Esophagus squamous epithelium (tissue), 4 donors: ENCODE results near the gene ADGRG3.

Experiments used
- POLR2A ChIP-seq, 4 donors: fragments of 450-650 bp; IDR thresholded peaks; one replicate each; pipeline ENCODE4 v1.6.1; 2017; ENCODE audit warnings: antibody characterized with exemption in 4 of 4, mild to moderate bottlenecking in 4 of 4, moderate library complexity in 3 of 4
- TF ChIP-seq, protein P1 (sequence below), 6 experiments: fragments of 450-650 bp in 4 of 6; fragments of 200-600 bp in 2 of 6; sonication (generic) in 2 of 6; IDR thresholded peaks; one replicate each; pipeline ENCODE4 v1.5.1; 2016 to 2019; ENCODE audit warnings: antibody characterized with exemption in 6 of 6, mild to moderate bottlenecking in 4 of 6, moderate library complexity in 4 of 6

DNA sequence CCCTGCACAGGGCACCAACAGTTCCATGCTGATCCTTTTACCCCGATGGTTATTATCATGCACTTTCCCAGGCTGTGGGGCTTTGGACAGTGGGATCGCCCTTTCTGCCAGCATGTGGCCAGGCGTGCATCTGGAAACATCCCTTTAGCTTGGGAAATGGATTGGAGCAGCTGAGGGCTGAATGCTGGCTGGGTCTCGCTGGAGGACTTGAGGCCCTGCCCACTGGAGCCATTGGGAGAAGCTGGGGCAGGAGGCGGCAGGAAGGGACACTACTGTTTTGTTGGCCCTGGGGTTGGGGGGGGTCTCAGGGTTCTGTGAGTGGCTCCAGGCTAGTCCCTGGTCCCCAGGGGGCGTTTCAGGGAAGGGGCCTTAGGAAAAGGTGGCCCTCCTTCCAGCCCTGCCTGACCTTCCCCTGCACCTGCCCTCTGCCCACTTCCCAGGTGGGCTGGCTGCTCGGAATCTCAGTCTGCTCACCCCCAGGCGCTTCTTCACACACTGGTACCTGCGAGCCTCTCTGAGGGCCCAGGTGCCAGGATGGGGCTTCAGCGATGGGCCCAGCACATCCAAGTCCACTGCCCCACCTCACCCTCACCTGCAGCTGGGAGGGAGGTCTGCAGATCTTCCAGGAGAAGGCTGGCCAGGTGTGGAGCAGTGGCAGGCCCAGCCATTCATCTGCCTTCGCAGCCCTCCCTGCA lies 1.6 kb upstream of the ADGRG3 start:
- no peak for TF ChIP-seq POLR2A (IDR thresholded peaks at IDR 0.05)
- TF ChIP-seq, protein P1, sequence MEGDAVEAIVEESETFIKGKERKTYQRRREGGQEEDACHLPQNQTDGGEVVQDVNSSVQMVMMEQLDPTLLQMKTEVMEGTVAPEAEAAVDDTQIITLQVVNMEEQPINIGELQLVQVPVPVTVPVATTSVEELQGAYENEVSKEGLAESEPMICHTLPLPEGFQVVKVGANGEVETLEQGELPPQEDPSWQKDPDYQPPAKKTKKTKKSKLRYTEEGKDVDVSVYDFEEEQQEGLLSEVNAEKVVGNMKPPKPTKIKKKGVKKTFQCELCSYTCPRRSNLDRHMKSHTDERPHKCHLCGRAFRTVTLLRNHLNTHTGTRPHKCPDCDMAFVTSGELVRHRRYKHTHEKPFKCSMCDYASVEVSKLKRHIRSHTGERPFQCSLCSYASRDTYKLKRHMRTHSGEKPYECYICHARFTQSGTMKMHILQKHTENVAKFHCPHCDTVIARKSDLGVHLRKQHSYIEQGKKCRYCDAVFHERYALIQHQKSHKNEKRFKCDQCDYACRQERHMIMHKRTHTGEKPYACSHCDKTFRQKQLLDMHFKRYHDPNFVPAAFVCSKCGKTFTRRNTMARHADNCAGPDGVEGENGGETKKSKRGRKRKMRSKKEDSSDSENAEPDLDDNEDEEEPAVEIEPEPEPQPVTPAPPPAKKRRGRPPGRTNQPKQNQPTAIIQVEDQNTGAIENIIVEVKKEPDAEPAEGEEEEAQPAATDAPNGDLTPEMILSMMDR (IDR thresholded peaks at IDR 0.05), result no peak
